Measurements from ENCODE around the gene SHROOM1. TPM values are rescaled to one million over a fixed set of nuclear protein-coding genes. Genes with fewer than 3 reads are reported as not detected.
"Not testable (repeated sequence)": the region's sequence is repeated elsewhere in the genome, so short reads cannot be mapped to it uniquely, and the experiment has no call there.

Gene SHROOM1
- total RNA-seq: 1 to 10 TPM; 1.6 to 1.9 TPM

DNA sequence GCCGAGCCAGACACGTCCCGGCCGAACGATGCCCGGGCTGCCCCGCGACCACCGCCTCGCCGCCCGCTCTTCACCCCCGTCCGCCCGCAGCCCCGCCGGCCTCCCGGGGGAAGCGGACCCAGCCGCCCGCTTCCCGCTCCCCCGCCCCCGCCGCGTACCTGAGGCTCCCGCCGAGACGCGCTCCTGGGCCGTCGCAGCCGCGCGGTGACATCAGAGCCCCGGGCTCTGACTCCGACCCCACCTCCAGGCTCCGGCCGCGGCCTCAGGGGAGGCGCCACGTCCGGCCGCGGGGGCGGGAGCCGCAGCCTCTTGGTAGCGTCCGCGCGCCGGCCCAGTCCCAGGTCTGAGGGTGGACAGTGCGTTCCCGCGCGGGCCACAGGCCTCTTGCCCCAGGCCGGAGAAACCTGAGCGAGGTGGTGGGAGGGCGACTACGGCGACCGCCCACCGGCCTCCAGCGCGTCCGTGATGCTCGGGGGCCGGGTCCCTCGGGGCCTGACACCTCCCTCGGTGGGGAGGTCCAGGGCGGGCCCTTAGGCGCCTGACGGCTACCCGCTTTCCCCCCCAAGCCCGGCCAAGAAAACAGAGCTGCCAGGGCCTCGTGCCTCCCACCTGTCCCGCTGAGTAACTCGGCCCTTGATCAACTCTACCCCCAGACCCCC lies at the start of gene SHROOM1:
Gene SHROOM1, minus strand, starts transcription at position 212 of the 659 bp plus-strand sequence. CDS start 4,507 bp downstream, outside the sequence.
- POLR2A ChIA-PET: no interaction called here

GRCh38 chr5:132877938-132878337 lies 47.5 kb upstream of the SHROOM1 start:
- ChIA-PET CTCF (interaction anchor here (1.2 to 1.3 kb wide), 2 partner anchors 11 to 12 kb away, joined by 3 to 4 read pairs; partner anchors contain the start of genes GDF9 and UQCRQ), POLR2A (no interaction called here)

More for the DNA sequence above, at the start of gene SHROOM1:
- CTCF ChIA-PET: interaction anchor here (1.3 to 4.7 kb wide), 7 partner anchors 11 to 304 kb away, joined by 3 to 20 read pairs (median 5); partner anchors contain the start of gene CCNI2

DNA sequence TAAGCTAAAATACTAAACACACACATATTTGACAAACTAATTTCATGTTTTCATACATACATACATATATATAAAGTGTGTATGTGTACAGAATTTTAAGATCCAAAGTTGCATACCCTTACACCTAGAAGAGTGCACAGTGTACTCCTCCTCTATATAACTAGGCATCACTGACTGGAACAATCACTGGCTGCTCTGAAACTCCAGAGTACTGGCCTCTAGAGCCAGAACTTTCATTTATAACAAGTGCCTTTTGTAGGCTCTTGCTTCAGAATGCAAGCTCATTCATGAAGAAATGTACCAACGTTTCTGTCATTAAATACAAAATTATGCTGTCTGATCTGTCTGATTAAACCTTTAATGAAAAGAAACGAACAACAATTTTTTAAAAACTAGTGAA lies 47.0 kb upstream of the SHROOM1 start:
- CTCF ChIA-PET: interaction anchor here (1.2 to 1.3 kb wide), 2 partner anchors 10 to 12 kb away, joined by 3 to 4 read pairs; partner anchors contain the start of genes GDF9 and UQCRQ

GRCh38 chr5:132876020-132876759 lies 45.7 kb upstream of the SHROOM1 start:
- CTCF ChIA-PET: interaction anchor here (0.6 kb wide), 1 partner anchor 25 kb away, joined by 3 read pairs; no protein-coding TSS in a partner anchor
- POLR2A ChIA-PET: no interaction called here

More for the DNA sequence above, 47.0 kb upstream of the SHROOM1 start:
- POLR2A ChIA-PET: no interaction called here

DNA sequence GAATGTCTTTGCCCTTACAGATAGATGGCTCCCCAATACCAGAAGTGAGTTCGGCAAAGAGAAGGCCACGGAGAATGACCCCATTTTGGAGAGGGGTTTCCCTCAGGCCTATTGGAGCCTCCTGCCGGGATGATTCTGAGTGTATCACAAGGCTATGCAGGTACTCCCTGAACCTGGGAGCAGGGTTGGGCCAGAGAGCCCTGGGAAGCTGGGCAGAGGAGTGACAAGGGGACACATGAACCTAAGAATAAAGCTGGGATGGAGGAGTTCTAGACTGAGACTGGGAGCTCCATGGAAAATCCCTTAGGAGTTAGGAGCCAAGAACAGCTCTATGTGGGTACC lies 43.5 kb upstream of the SHROOM1 start:
- ChIA-PET POLR2A (no interaction called here), CTCF (no interaction called here)

DNA sequence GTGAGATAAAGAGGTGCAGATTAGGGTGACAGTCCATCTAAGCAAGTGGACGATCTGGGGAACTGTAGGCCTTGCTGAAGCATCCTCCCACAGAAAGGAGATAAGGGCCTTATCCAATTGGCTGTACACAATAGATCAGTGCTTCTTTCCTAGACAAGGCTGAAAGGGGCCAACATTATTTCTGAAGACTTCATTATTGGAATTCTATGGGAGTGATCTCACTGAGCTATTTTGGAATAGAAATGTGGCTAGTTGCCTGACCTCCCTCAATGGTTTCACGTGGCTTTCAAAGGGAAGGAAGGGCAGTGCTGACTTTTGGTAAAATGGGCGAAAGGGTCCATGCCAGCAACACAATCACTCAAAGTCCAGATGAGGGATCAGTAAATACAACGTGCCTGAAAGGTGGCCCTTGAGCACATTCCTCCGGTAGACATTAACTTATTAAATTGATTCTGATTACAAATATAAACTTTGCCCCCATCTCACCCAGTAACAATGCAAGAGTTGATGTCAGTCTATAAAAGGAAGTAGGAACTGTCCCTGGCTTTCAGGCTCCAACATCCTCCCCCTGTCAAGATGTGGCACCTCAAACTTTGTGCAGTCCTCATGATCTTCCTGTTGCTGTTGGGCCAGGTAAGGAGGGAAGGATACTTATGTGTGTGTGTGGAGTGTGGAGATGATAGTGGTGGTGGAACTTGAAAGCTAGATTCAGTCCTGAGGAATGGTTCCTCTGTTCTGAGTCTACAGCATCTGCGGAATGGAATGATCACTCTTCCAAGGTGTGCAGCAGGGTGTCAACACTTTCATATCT lies 42.9 kb upstream of the SHROOM1 start, which contains the start of gene LEAP2:
Gene LEAP2, plus strand, starts transcription at position 550 of the 811 bp plus-strand sequence. Its CDS starts 27 bp downstream, at position 577.
- ChIA-PET CTCF (no interaction called here), POLR2A (interaction anchor here (0.6 kb wide), 1 partner anchor 1109 kb away, joined by 4 read pairs; no protein-coding TSS in a partner anchor)

GRCh38 chr5:132872788-132873118 lies 42.3 kb upstream of the SHROOM1 start:
- ChIA-PET POLR2A (no interaction called here), CTCF (no interaction called here)

GRCh38 chr5:132871459-132872284 lies 41.2 kb upstream of the SHROOM1 start:
- POLR2A ChIA-PET: no interaction called here
- CTCF ChIA-PET: no interaction called here

DNA sequence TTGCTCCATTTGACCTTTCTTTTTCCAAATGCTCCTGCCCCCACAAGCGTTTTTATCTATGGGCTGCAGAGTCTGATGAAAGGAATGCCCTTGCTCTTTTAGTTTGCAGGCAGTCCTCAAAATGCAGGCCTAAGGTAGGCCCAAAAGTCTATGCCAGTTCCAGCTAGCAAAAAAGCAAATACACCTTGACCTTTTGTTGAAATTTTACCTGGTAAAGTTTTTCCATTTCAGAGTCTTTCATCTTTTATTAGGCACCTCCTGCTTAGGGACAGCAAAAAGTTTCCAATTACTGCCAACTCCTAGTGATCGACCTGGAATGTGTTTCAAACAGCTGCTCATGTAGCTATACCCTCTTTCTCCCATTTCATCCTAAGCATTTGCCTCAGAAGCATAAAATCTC lies 40.4 kb upstream of the SHROOM1 start:
- CTCF ChIA-PET: no interaction called here
- POLR2A ChIA-PET: no interaction called here

DNA sequence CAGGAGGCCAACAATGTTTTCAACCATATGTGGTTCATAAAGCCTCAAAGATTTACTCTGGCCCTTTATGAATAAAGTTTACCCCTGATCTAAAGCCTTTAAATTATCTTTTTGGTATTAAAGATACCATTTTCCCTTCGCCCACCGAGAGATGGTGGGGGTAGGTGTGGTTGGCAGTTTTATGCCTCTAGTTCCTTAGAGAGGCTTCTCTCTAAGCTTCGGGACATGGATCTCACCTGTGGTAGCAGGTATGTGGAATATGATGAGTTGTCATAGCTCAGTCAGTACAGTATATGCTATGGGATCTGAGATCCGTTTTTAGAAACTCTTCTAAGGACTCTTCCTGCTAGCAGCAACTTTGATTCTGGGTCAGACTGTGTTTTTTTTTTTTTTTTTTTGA lies 38.3 kb upstream of the SHROOM1 start:
- ChIA-PET CTCF (interaction anchor here (0.5 to 2.6 kb wide), 5 partner anchors 15 to 367 kb away, joined by 3 to 9 read pairs (median 3); no protein-coding TSS in a partner anchor), POLR2A (interaction anchor here (0.6 to 1.2 kb wide), 4 partner anchors 14 to 245 kb away, joined by 3 to 6 read pairs (median 3); partner anchors contain the start of gene HSPA4)

DNA sequence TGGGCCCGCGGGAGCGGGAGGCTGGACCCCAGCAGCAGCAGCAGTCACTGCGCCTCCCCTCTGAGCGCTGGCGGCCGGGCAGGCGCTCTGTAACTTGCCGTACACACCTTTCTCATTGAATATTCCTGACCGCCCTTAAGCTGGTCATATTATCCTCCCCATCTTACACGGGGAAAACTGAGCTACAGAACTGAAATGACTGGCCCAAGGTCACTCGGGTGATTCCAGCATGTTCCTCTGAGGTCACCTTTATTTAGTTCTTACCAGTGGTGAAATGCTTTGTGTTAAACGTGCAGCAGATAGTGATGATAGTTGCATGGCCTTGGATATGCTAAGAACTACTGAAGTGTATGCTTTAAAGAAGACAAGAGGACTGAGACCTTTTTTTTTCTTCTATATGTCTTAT lies 36.6 kb upstream of the SHROOM1 start:
- ChIA-PET POLR2A (interaction anchor here (1.0 to 1.6 kb wide), 2 partner anchors 66 to 186 kb away, joined by 3 to 4 read pairs; no protein-coding TSS in a partner anchor), CTCF (interaction anchor here (0.6 to 2.6 kb wide), 5 partner anchors 10 to 60 kb away, joined by 3 to 9 read pairs (median 4); no protein-coding TSS in a partner anchor)

DNA sequence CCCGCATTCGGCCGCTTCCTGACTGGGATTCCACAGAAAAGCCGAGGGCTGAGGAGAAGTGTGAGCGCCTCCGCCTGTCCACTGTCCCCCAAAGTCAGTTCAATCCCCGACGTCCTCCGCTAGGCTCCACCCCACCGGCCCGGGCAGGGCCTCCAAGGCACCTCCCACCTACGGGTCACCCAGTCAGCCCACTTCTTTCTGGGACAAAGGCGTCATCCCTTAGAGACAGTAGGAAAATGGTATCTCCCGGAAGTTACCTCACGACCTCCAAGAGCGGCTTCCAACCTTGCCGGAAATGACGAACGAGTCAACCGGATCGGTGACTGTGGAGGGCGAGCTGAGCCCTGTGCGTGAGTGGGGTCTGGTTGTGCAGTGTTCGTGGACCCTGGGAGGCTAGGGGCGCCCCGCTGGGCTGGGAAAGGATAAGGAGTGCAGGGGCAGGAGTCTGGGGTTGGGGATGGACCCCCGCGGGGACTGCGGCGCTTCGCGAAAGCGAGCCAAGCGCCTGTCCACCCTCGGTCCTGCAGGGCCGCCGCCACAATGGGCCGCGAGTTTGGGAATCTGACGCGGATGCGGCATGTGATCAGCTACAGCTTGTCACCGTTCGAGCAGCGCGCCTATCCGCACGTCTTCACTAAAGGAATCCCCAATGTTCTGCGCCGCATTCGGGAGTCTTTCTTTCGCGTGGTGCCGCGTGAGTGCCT lies 36.0 kb upstream of the SHROOM1 start, which contains the start of the genes GDF9 and UQCRQ:
Gene GDF9, minus strand, starts transcription at position 128 of the 704 bp plus-strand sequence. CDS start 1,936 bp downstream, outside the sequence.
Gene UQCRQ, plus strand, starts transcription at position 301 of the 704 bp plus-strand sequence. Its CDS starts 240 bp downstream, at position 541.
- ChIA-PET POLR2A (interaction anchor here (0.9 to 1.6 kb wide), 4 partner anchors 45 to 186 kb away, joined by 3 to 7 read pairs (median 4); no protein-coding TSS in a partner anchor), CTCF (interaction anchor here (1.0 to 2.6 kb wide), 5 partner anchors 11 to 59 kb away, joined by 3 to 9 read pairs (median 4); no protein-coding TSS in a partner anchor)

DNA sequence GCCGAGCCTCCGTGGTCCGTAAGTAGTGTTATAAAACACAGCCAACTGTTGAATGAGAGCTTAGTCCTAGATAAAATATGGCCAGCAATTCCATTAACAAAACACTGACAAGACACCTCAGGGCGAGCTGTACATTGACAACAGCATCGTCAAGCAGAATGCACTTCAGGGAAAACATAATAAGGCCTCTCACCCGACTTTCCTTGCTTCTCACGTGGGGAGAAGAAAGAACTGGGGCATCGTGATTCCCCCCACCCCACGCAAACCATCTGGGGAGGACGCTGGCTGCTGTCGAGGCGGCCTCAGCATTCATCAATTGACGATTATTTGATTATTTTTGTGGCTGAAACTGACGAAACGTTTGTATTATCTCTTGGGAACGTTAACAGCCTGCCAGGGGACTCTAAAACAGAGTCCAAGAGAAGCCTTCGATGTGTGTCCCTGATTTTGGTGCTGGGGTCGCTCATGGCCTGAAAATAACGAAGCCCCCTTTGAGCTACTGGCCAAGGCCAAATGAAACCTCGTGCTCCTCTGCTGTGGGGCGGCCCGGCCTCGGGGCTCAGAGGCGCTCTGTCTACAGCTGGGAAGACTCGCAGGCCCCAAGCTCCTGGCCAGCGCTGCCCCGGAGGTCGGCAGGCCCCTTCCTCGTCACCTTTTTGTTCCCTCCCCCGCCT lies 35.4 kb upstream of the SHROOM1 start:
- CTCF ChIA-PET: interaction anchor here (0.9 to 1.3 kb wide), 2 partner anchors 12 to 39 kb away, joined by 3 read pairs; no protein-coding TSS in a partner anchor
- POLR2A ChIA-PET: interaction anchor here (0.9 to 1.6 kb wide), 3 partner anchors 46 to 187 kb away, joined by 3 to 7 read pairs (median 4); no protein-coding TSS in a partner anchor

GRCh38 chr5:132860742-132861141 lies 30.3 kb upstream of the SHROOM1 start:
- CTCF ChIA-PET: no interaction called here
- POLR2A ChIA-PET: no interaction called here

DNA sequence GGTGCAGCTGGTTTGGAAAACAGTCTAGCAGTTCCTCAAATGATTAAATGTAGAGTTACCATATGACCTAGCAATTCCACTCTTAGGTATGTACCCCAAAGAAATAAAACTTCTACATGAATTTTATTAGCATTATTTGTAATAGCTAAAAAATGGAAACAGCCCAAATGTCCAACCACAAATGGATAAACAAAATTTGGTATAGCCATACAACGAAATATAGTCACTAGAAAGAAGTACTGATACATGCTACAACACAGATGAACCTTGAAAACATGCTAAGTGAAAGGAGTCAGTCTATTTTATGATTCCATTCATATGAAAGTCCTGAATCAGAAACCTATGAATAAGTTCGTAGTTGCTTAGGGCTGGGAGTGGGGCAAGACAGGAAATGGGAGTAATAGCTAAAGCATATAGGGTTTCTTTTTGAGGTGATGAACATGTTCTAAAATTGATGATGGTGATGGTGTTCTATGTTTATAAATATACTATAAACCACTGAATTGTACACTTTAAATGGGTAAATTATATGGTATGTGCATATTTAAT lies 29.5 kb upstream of the SHROOM1 start:
- ChIA-PET POLR2A (no interaction called here), CTCF (no interaction called here)

DNA sequence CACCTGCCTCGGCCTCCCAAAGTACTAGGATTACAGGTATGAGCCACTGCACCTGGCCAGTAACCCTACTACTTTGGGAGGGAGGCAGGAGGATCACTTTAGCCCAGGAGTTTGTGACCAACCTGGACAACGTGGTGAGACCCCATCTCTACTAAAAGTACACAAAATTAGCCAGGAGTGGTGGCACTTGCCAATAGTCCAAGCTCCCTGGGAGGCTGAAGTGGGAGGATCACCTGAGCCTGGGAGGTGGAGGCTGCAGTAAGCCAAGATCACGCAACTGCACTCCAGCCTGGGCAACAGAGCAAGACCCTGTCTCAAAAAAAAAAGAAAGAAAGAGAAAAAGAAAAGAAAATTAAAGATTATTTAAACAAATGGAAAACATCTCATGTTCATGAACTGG lies 25.6 kb upstream of the SHROOM1 start:
- ChIA-PET CTCF (no interaction called here), POLR2A (no interaction called here)

- POLR2A ChIA-PET: not testable (repeated sequence)
- CTCF ChIA-PET: interaction anchor here (0.5 to 1.5 kb wide), 2 partner anchors 29 to 659 kb away, joined by 3 to 4 read pairs; no protein-coding TSS in a partner anchor
These were observed 24.5 kb upstream of the SHROOM1 start for GRCh38 chr5:132854992-132855391.

Data from activated CD8-positive, alpha-beta memory T cell treated with anti-CD3 and anti-CD28 coated beads for 36 hours (primary cell).